Astrocyte (in vitro differentiated cells and primary cell): ENCODE data around the gene HOXA2. TPM values are rescaled to one million over a fixed set of nuclear protein-coding genes. Genes with fewer than 3 reads are reported as not detected.

Source experiments
- DNase-seq: peaks from one replicate; pipeline ENCODE4 v3.0.0-alpha.2; 2010; ENCODE audit warnings: low read depth
- FAIRE-seq: peaks from 2 replicates; lab custom pipeline; 2011; peaks lifted over from hg19 to GRCh38; lab: Jason Lieb, UNC
- H2AFZ ChIP-seq: 2 replicates; pipeline ENCODE4 v1.6.0; 2012; ENCODE audit warnings: low read depth, low read length, inconsistent platforms
- H3K27ac ChIP-seq: 2 replicates; pipeline ENCODE4 v1.5.1; 2011; ENCODE audit warnings: low read depth, low read length, inconsistent platforms
- H3K27me3 ChIP-seq: 2 replicates; pipeline ENCODE4 v1.6.0; 2011; ENCODE audit warnings: low read length, inconsistent platforms; ENCODE audit not compliant: insufficient read depth
- H3K36me3 ChIP-seq: 2 replicates; pipeline ENCODE4 v1.5.1; 2011; ENCODE audit warnings: low read length, inconsistent platforms; ENCODE audit not compliant: insufficient read depth
- H3K4me1 ChIP-seq: 2 replicates; pipeline ENCODE4 v1.5.1; 2011; ENCODE audit warnings: low read length, inconsistent platforms; ENCODE audit not compliant: insufficient read depth
- H3K4me2 ChIP-seq: 2 replicates; pipeline ENCODE4 v1.6.0; 2012; ENCODE audit warnings: low read length, inconsistent platforms
- H3K4me3 ChIP-seq: 2 replicates; pipeline ENCODE4 v1.5.1; 2011; ENCODE audit warnings: low read depth, mild to moderate bottlenecking, low read length, inconsistent platforms; ENCODE audit not compliant: insufficient read depth
- H3K79me2 ChIP-seq: 2 replicates; pipeline ENCODE4 v1.6.0; 2012; ENCODE audit warnings: mild to moderate bottlenecking, low read length, inconsistent platforms; ENCODE audit not compliant: insufficient read depth
- H3K9ac ChIP-seq: 2 replicates; pipeline ENCODE4 v1.6.0; 2012; ENCODE audit warnings: mild to moderate bottlenecking, low read length, inconsistent platforms
- H3K9me3 ChIP-seq: 2 replicates; pipeline ENCODE4 v1.5.1; 2012; ENCODE audit warnings: low read depth, mild to moderate bottlenecking, low read length, inconsistent platforms; ENCODE audit not compliant: insufficient read depth
- H4K20me1 ChIP-seq: 2 replicates; pipeline ENCODE4 v1.6.0; 2012; ENCODE audit warnings: low read length, inconsistent platforms; ENCODE audit not compliant: insufficient read depth
- H3K27ac Mint-ChIP-seq: one replicate; pipeline ENCODE4 v1.8.0; 2021; ENCODE audit warnings: mild to moderate bottlenecking, mixed read lengths; ENCODE audit not compliant: unreplicated experiment
- H3K27me3 Mint-ChIP-seq: one replicate; pipeline ENCODE4 v1.8.0; 2021; ENCODE audit warnings: low read depth, mixed read lengths; ENCODE audit not compliant: unreplicated experiment
- H3K36me3 Mint-ChIP-seq: one replicate; pipeline ENCODE4 v1.8.0; 2021; ENCODE audit warnings: low read depth, mixed read lengths; ENCODE audit not compliant: unreplicated experiment
- H3K4me1 Mint-ChIP-seq: one replicate; pipeline ENCODE4 v1.8.0; 2021; ENCODE audit warnings: low read depth, mixed read lengths; ENCODE audit not compliant: unreplicated experiment
- H3K4me3 Mint-ChIP-seq: one replicate; pipeline ENCODE4 v1.8.0; 2021; ENCODE audit warnings: mild to moderate bottlenecking, moderate library complexity, mixed read lengths; ENCODE audit not compliant: unreplicated experiment
- H3K9me3 Mint-ChIP-seq: one replicate; pipeline ENCODE4 v1.8.0; 2021; ENCODE audit warnings: mild to moderate bottlenecking, mixed read lengths; ENCODE audit not compliant: unreplicated experiment
- CTCF ChIP-seq: IDR thresholded peaks from 2 replicates; pipeline ENCODE4 v1.5.1; 2011; ENCODE audit warnings: low read depth, mild to moderate bottlenecking, inconsistent platforms, low read length, moderate library complexity; ENCODE audit not compliant: insufficient read depth
- EZH2 ChIP-seq: IDR thresholded peaks from 2 replicates; pipeline ENCODE4 v1.6.1; 2012; ENCODE audit warnings: mild to moderate bottlenecking, low read length, inconsistent platforms; ENCODE audit not compliant: insufficient read depth
- total RNA-seq: library from RNA; stranded (reverse); gene quantifications from 2 replicates; pipeline ENCODE4 v1.2.1, GENCODE V29; 2021

Gene HOXA2
- total RNA-seq, 1 donor from 2014 or later, result not detected

- H2AFZ ChIP-seq, result no peak overlapping the region
- no peak for FAIRE-seq
- Mint-ChIP-seq H3K36me3 (peaks cover 5% of the 10 kb centered on the region), H3K27ac (no peak overlapping the region), H3K4me1 (no peaks in the 10 kb centered on the region), H3K9me3 (peaks cover 44% of the 10 kb centered on the region), H3K27me3 (peaks cover 91% of the 10 kb centered on the region), H3K4me3 (no peak overlapping the region)
- no peaks in the 10 kb centered on the region for H4K20me1 ChIP-seq
- TF ChIP-seq CTCF (no peak), EZH2 (peak; percentile 79)
- H3K27me3 ChIP-seq, result peaks cover 73% of the 10 kb centered on the region
- H3K9me3 ChIP-seq, result no peaks in the 10 kb centered on the region
- no peaks in the 10 kb centered on the region for H3K36me3 ChIP-seq
- H3K79me2 ChIP-seq, result peaks cover 30% of the 10 kb centered on the region
- H3K4me2 ChIP-seq, result peak overlapping the region; percentile 91
- peak overlapping the region; percentile 72 for H3K27ac ChIP-seq
- DNase-seq, result peak; percentile 34
- H3K9ac ChIP-seq, result peak overlapping the region; percentile 68
- peaks cover 28% of the 10 kb centered on the region for H3K4me1 ChIP-seq
- H3K4me3 ChIP-seq, result peak overlapping the region; percentile 35
Observed at GRCh38 chr7:27103489-27104226, 1.2 kb upstream of the HOXA2 start.

GRCh38 chr7:27101957-27102580, 414 bp downstream of the HOXA2 start:
- H3K36me3 ChIP-seq, result no peaks in the 10 kb centered on the region
- Mint-ChIP-seq H3K27ac (no peak overlapping the region), H3K36me3 (peaks cover 5% of the 10 kb centered on the region), H3K4me3 (no peak overlapping the region), H3K4me1 (peaks cover 2% of the 10 kb centered on the region), H3K9me3 (peaks cover 46% of the 10 kb centered on the region), H3K27me3 (peaks cover 93% of the 10 kb centered on the region)
- H3K4me2 ChIP-seq, result peak overlapping the region; percentile 91
- peaks cover 27% of the 10 kb centered on the region for H3K4me1 ChIP-seq
- no peaks in the 10 kb centered on the region for H3K9me3 ChIP-seq
- DNase-seq (peak; percentile 36), FAIRE-seq (no peak)
- TF ChIP-seq CTCF (no peak), EZH2 (no peak)
- no peak overlapping the region for H2AFZ ChIP-seq
- peak overlapping the region; percentile 50 for H3K4me3 ChIP-seq
- H3K9ac ChIP-seq, result peak overlapping the region; percentile 68
- H3K27me3 ChIP-seq, result peaks cover 75% of the 10 kb centered on the region
- peak overlapping the region; percentile 72 for H3K27ac ChIP-seq
- peaks cover 7% of the 10 kb centered on the region for H4K20me1 ChIP-seq
- H3K79me2 ChIP-seq, result peaks cover 39% of the 10 kb centered on the region
